NT2/D1 (cell line): ENCODE measurements around the gene PLIN4.

Experiments used
- SUZ12 ChIP-seq: IDR thresholded peaks from 2 replicates; pipeline ENCODE4 v1.6.1; 2011; ENCODE audit not compliant: insufficient read length, insufficient read depth; ENCODE audit errors: extremely low read depth
- YY1 ChIP-seq: IDR thresholded peaks from 2 replicates; pipeline ENCODE4 v1.6.1; 2011; ENCODE audit not compliant: insufficient read length, insufficient read depth
- ZNF274 ChIP-seq: IDR thresholded peaks from 2 replicates; pipeline ENCODE4 v1.6.1; 2011; ENCODE audit warnings: mild to moderate bottlenecking, low read depth, low read length

DNA sequence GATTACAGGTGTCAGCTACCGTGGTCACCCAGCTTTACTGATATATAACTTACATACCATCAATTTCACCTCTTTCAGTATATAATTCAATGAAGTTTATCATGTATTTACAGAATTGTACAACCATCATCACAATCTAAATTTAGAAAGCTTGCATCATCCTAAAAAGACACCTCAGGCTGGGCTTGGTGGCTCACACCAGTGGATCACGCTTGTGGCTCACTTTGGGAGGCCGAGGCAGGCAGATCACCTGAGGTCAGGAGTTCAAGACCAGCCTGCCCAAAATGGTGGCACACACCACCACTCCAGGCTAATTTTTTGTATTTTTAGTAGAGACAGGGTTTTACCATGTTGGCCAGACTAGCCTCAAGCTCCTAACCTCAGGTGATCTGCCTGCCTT lies 50.5 kb downstream of the PLIN4 start:
- TF ChIP-seq ZNF274 (no peak), SUZ12 (no peak), YY1 (no peak)
